GM12892 (cell line): Measurements from ENCODE around the gene RRM1.

Experiments
- POLR2A ChIP-seq: IDR thresholded peaks from 2 replicates; pipeline ENCODE4 v1.6.1; 2011; ENCODE audit warnings: low read depth, low read length, control low read depth
- POLR2AphosphoS5 ChIP-seq: IDR thresholded peaks from 2 replicates; pipeline ENCODE4 v1.6.1; 2011; ENCODE audit warnings: low read depth, low read length, control low read depth
- TAF1 ChIP-seq: IDR thresholded peaks from 2 replicates; pipeline ENCODE4 v1.6.1; 2011; ENCODE audit warnings: low read depth, mild to moderate bottlenecking, control low read depth, low read length, borderline replicate concordance

DNA sequence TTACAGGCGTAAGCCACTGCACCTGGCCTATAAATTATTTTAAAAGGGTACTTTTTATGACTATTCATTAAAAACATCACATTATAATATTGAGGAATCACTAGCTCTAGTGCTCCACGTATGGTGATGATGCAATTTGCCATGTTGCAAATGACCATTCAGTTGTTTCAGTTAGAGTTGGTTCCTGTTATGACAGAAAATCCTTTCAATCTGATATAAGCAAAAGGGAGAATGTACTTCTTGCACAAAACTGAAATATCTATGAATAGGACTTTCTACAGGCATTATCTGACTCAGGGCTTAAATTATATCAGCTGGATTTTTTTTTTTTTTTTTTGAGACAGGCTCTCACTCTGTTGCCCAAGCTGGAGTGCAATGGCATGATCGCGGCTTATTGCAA lies 45.6 kb upstream of the RRM1 start:
- TF ChIP-seq POLR2AphosphoS5: no peak
- no peak for TF ChIP-seq POLR2A
- TF ChIP-seq TAF1: no peak
